Neural crest cell (in vitro differentiated cells): ENCODE measurements around the gene TWIST2. TPM values are rescaled to one million over a fixed set of nuclear protein-coding genes. Genes with fewer than 3 reads are reported as not detected.

Experiments
- DNase-seq: peaks from one replicate; pipeline ENCODE4 v3.0.0; 2021; ENCODE audit warnings: low read depth, mixed read lengths, low spot score
- H3K27ac Mint-ChIP-seq: one replicate; pipeline ENCODE4 v1.8.0; 2021; ENCODE audit warnings: mild to moderate bottlenecking, mixed read lengths; ENCODE audit not compliant: unreplicated experiment
- H3K27me3 Mint-ChIP-seq: 2 replicates; pipeline ENCODE4 v1.8.0; 2021; ENCODE audit warnings: low read depth, mild to moderate bottlenecking, mixed read lengths
- H3K36me3 Mint-ChIP-seq: 2 replicates; pipeline ENCODE4 v1.8.0; 2021; ENCODE audit warnings: low read depth, mild to moderate bottlenecking, mixed read lengths
- H3K4me1 Mint-ChIP-seq: 2 replicates; pipeline ENCODE4 v1.8.0; 2021; ENCODE audit warnings: mixed read lengths
- H3K4me3 Mint-ChIP-seq: one replicate; pipeline ENCODE4 v1.8.0; 2021; ENCODE audit warnings: mild to moderate bottlenecking, mixed read lengths
- H3K9me3 Mint-ChIP-seq: 2 replicates; pipeline ENCODE4 v1.8.0; 2021; ENCODE audit warnings: mixed read lengths
- CTCF ChIP-seq: fragments of 200-600 bp; sonication (generic); conservative IDR thresholded peaks from 2 replicates; pipeline ENCODE4 v1.5.0; 2021; ENCODE audit warnings: antibody characterized with exemption, mild to moderate bottlenecking
- total RNA-seq: library from RNA; stranded (reverse); gene quantifications from 2 replicates; pipeline ENCODE4 v1.2.1, GENCODE V29; 2021

TWIST2 gene
- total RNA-seq, 1 donor from 2014 or later, result 0.96 TPM

GRCh38 chr2:238938401-238939055, 90.6 kb downstream of the TWIST2 start:
- Mint-ChIP-seq H3K27me3 (peaks cover 12% of the 10 kb centered on the region), H3K4me1 (no peaks in the 10 kb centered on the region), H3K27ac (no peak overlapping the region), H3K4me3 (no peak overlapping the region), H3K9me3 (peaks cover 2% of the 10 kb centered on the region), H3K36me3 (no peaks in the 10 kb centered on the region)
- no peak for TF ChIP-seq CTCF
- DNase-seq, result no peak

GRCh38 chr2:238939074-238939473, 91.2 kb downstream of the TWIST2 start:
- Mint-ChIP-seq H3K27me3 (peaks cover 12% of the 10 kb centered on the region), H3K4me1 (no peaks in the 10 kb centered on the region)
- DNase-seq, result no peak

GRCh38 chr2:238939521-238940403, 91.9 kb downstream of the TWIST2 start:
- Mint-ChIP-seq H3K4me1 (no peaks in the 10 kb centered on the region), H3K9me3 (no peaks in the 10 kb centered on the region), H3K27me3 (peaks cover 5% of the 10 kb centered on the region), H3K36me3 (no peaks in the 10 kb centered on the region), H3K4me3 (no peak overlapping the region), H3K27ac (no peak overlapping the region)
- no peak for TF ChIP-seq CTCF
- DNase-seq, result no peak

More at GRCh38 chr2:238939074-238939473, 91.2 kb downstream of the TWIST2 start:
- Mint-ChIP-seq H3K4me3 (no peak overlapping the region), H3K27ac (no peak overlapping the region), H3K9me3 (no peaks in the 10 kb centered on the region), H3K36me3 (no peaks in the 10 kb centered on the region)
- TF ChIP-seq CTCF, result no peak

- Mint-ChIP-seq H3K4me1 (no peaks in the 10 kb centered on the region), H3K36me3 (no peaks in the 10 kb centered on the region), H3K27me3 (no peaks in the 10 kb centered on the region), H3K27ac (peak overlapping the region; percentile 69), H3K9me3 (no peaks in the 10 kb centered on the region), H3K4me3 (no peak overlapping the region)
- TF ChIP-seq CTCF, result no peak
- DNase-seq, result no peak
Observed at GRCh38 chr2:238940806-238941205, 92.9 kb downstream of the TWIST2 start.

GRCh38 chr2:238941262-238941792, 93.4 kb downstream of the TWIST2 start:
- Mint-ChIP-seq H3K27me3 (no peaks in the 10 kb centered on the region), H3K4me3 (no peak overlapping the region), H3K9me3 (no peaks in the 10 kb centered on the region), H3K36me3 (no peaks in the 10 kb centered on the region), H3K27ac (peak overlapping the region; percentile 69), H3K4me1 (no peaks in the 10 kb centered on the region)
- no peak for TF ChIP-seq CTCF
- DNase-seq, result no peak
